ENCODE data around the gene LHFPL6.

Gene LHFPL6

GRCh38 chr13:39410096-39410901, 192.7 kb downstream of the LHFPL6 start:
- DNase-seq: no peak

GRCh38 chr13:39408512-39408911, 194.5 kb downstream of the LHFPL6 start:
- DNase-seq: no peak

- no peak for DNase-seq
Observed at GRCh38 chr13:39407786-39408185, 195.2 kb downstream of the LHFPL6 start.

GRCh38 chr13:39407138-39407537, 195.9 kb downstream of the LHFPL6 start:
- no peak for DNase-seq

- no peak for DNase-seq
Observed at GRCh38 chr13:39406688-39407087, 196.3 kb downstream of the LHFPL6 start.

- DNase-seq: no peak
Observed at GRCh38 chr13:39405596-39406205, 197.3 kb downstream of the LHFPL6 start.

- no peak for DNase-seq
Observed at GRCh38 chr13:39405107-39405506, 197.9 kb downstream of the LHFPL6 start.

- no peak for DNase-seq
Observed at GRCh38 chr13:39403106-39403505, 199.9 kb downstream of the LHFPL6 start.

- DNase-seq: no peak
Observed at GRCh38 chr13:39402221-39402970, 200.6 kb downstream of the LHFPL6 start.

- no peak for DNase-seq
Observed at GRCh38 chr13:39401756-39402155, 201.2 kb downstream of the LHFPL6 start.

- DNase-seq: no peak
Observed at GRCh38 chr13:39401046-39401705, 201.8 kb downstream of the LHFPL6 start.

GRCh38 chr13:39399102-39399501, 203.9 kb downstream of the LHFPL6 start:
- DNase-seq: no peak

GRCh38 chr13:39397896-39398265, 205.1 kb downstream of the LHFPL6 start:
- no peak for DNase-seq

GRCh38 chr13:39397226-39397895, 205.6 kb downstream of the LHFPL6 start:
- no peak for DNase-seq

- no peak for DNase-seq
Observed at GRCh38 chr13:39394796-39395678, 208.0 kb downstream of the LHFPL6 start.

GRCh38 chr13:39391761-39392160, 211.2 kb downstream of the LHFPL6 start:
- no peak for DNase-seq

- DNase-seq: no peak
Observed at GRCh38 chr13:39389013-39389412, 214.0 kb downstream of the LHFPL6 start.

- peak in 1 of 2 experiments; percentile 22 for DNase-seq
Observed at GRCh38 chr13:39385621-39386231, 217.3 kb downstream of the LHFPL6 start.

- DNase-seq: no peak
Observed at GRCh38 chr13:39385154-39385553, 217.8 kb downstream of the LHFPL6 start.

- no peak for DNase-seq
Observed at GRCh38 chr13:39381456-39381855, 221.5 kb downstream of the LHFPL6 start.
